Measurements from ENCODE around the gene FMN2.

Gene FMN2

DNA sequence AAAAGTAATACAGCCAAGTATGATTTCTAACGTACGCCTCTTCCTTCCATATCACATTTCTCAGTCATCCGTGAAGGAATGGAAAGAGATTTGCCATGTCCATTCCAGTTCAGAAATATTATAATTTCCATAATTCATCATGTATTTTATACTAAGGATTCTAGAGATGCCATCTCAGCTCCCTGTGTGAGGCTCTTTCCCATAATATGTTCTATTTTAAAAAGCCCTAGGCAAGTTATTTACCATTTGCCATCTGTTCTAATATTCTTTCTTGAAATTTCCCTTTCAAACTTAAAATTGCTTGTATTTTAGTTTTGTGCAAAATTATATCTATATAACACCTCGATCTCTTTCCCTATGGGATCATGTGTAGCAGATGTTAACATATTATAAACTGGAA is 106.7 kb downstream of the FMN2 start:
- no peak for DNase-seq (ENCODE audit: low read depth in 2 of 2)

- DNase-seq (ENCODE audit: low read depth in 2 of 2): no peak
These were observed 108.3 kb downstream of the FMN2 start for GRCh38 chr1:240199758-240200645.

GRCh38 chr1:240201931-240202330 is 110.2 kb downstream of the FMN2 start:
- DNase-seq (ENCODE audit: low read depth in 2 of 2): no peak

DNA sequence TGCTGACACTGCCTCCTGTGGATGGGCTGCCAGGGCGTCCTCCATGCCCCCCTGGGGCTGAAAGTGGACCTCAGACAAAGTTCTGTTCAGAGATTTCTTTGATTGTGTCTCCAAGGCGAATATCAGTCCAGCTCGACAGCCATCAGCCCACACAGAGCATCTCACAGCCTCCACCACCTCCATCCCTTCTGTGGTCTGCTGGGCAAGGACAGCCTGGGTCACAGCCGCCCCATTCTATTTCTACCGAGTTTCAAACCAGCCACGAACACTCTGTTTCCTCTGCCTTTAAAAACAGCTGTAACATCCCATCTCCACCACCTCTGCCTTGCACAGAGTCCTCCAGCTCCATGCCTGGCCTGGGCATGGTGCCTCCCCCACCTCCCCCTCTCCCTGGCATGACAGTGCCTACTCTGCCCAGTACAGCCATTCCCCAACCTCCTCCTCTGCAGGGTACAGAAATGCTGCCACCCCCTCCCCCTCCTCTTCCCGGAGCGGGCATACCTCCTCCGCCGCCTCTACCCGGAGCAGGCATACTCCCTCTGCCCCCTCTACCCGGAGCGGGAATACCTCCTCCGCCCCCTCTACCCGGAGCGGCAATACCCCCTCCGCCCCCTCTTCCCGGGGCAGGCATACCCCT is 115.5 kb downstream of the FMN2 start:
- no peak for DNase-seq (ENCODE audit: low read depth in 2 of 2)

DNA sequence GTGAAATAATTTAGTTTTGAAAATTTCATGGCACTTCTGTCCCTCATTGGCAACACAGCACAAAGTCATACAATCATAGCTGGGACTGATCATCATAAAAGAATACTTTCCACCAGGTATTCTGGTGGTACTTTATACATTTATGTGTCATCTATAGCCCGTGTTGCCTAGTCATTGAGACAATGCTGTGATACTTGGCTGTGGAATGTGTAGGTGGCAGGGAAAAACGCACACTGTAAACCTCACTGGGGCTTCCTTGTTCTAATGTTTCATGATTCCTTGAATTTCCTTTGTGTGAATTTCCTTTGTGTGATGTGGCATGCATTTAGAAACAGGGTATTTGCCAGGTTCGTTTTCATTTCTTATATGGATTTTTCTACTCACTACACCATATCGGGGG is 118.3 kb downstream of the FMN2 start:
- DNase-seq (ENCODE audit: low read depth in 2 of 2): no peak

DNA sequence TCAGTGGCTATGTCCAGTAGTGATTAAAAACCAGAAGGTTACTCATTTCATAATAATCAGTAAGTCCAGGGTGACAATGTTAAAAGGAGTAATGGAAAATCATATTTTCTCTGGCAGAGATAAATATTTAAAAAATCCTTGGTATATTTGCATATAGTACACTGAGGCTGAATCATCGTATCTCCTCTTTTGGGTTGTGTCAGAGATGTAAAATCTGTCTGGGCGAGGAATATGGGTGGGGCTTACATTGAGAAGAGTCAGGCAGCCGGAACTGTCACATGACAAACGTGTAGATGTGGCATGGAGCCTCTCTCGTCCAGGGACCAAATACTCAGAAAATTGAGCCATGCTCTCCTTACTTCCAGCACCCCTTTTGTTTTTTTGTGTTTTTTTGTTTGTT is 120.9 kb downstream of the FMN2 start:
- no peak for DNase-seq (ENCODE audit: low read depth in 2 of 2)

DNA sequence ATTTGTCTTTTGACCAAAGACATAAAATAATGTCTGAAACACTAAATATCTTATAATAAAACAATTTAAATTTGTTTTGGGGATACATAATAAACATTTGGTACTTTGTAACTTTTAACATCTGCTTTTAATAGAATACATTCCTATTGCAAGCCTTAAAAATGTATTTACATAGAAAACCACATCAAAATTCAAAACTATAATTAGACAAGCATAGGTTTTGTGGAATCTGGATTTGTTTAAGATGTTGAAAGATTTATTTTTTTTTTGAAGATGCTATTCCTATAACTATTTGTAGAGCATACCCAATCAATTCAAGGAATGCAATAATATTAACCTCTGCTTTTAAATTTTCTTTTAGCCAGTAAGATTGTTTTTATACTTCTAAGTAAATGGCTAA is 125.7 kb downstream of the FMN2 start:
- no peak for DNase-seq (ENCODE audit: low read depth in 2 of 2)

DNA sequence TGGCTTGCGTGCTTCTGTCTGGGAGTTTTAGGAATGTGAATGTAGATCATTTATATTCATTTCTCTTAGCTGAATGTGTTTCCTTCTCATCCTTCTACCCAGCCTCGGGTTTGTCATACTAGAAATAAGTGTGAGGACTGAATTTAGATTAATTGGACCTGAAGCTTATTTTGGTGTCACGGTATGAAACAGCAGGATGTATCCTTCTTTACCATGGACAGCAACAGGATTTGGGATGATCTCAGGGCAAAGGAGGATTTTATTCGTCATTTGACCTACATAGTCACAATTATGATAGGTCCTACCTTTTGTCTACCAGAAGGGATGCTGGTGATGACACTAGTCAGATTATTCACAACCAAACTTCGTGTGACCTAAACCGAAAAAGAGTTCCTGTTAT is 127.4 kb downstream of the FMN2 start:
- no peak for DNase-seq (ENCODE audit: low read depth in 2 of 2)

DNA sequence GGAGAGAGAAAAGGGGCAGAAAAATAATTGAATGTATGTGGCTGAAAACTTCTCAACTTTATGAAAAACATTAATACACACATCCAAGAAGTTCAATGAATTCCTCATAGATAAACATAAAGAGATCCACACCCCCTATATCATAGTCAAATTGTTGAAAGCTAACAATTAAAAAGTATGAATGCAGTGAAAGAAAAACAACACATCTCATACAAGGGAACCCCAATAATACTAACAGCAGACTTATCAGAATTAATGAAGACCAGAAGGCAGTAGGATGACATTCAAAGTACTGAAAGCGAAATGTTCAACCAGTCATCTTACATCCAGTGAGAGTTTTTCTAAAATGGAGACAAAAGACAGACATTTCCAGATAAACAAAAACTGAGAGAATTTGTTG is 134.4 kb downstream of the FMN2 start:
- DNase-seq (ENCODE audit: low read depth in 2 of 2): no peak

DNA sequence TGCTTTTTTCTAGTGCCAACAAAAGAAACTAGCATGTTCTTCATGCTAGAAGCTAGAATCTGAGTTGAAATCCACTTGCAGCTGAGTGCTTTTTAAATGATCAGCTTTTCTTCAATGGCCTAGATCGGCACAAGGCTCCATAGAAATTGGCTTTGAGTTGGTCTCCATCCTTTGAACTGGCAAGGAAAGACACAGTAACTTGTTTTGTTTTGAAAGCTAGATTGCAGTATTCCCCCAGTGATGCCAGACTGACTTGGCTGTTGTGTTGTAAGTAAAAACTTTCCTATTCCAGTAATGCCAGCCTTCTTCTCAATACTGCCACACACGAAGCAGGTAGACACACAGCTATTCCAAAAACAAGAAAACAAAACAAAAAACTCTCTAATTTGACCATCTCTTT is 139.1 kb downstream of the FMN2 start:
- no peak for DNase-seq (ENCODE audit: low read depth in 2 of 2)

GRCh38 chr1:240232530-240232929 is 140.8 kb downstream of the FMN2 start:
- no peak for DNase-seq (ENCODE audit: low read depth in 2 of 2)

GRCh38 chr1:240234485-240235210 is 143.0 kb downstream of the FMN2 start:
- DNase-seq (ENCODE audit: low read depth in 2 of 2): no peak

DNA sequence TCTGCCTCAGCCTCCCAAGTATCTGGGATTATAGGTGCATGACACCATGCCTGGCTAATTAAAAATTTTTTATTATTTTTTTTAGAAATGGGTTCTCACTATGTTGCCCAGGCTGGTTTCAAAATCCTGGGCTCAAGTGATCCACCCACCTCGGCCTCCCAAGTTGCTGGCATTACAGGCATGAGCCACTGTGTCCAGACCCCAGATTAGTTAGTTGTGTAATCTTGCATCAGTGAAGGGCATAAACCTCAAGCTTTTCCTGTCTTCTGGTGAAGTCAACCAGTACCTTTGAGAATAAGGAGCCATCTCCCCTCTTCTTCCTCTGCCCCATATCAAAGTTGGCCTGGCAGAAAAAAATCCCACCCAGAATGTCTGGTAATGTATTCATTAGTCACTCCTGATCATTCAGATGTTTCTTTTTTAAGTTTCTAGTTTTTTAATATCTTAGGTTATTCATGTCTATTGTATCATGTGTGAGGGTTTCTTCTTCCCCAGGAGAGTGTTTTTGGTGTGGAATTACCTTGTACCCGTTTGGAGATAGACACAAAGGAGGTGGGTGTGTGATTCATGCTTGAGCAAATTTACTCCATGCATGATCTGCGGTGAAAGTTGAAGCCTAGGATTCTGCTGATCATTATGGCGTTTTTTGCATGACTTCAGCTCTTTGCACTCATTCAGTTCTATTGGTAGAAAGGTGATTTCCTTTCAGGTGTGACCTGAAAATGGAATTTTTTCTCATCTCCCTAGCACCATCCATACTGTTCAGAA is 144.0 kb downstream of the FMN2 start:
- no peak for DNase-seq (ENCODE audit: low read depth in 2 of 2)

DNA sequence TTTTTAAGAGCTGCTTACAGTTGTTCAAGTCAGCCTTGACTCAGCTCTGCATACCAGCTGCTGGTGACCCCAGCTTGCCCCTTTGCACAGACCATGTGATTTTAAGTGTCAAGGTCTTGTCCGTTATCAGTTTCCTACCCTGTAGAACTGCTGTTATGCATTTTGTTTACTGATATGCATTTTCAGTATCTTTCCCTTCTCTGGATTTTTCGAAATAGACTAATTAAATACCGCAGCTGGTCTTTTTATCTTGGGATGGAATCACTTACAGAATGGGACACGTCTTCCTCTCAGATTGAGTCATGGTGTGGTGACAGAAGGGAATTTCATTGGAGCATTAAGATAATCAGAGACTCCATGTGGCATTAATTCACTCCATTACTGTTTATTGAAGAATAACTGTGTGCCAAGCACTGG is 145.6 kb downstream of the FMN2 start:
- DNase-seq (ENCODE audit: low read depth in 2 of 2): no peak

- DNase-seq (ENCODE audit: low read depth in 2 of 2): no peak
These were observed 147.6 kb downstream of the FMN2 start for GRCh38 chr1:240239309-240239708.

- no peak for DNase-seq (ENCODE audit: low read depth in 2 of 2)
These were observed 149.6 kb downstream of the FMN2 start for GRCh38 chr1:240241278-240241677.

GRCh38 chr1:240242601-240243144 is 151.0 kb downstream of the FMN2 start:
- DNase-seq (ENCODE audit: low read depth in 2 of 2): no peak

DNA sequence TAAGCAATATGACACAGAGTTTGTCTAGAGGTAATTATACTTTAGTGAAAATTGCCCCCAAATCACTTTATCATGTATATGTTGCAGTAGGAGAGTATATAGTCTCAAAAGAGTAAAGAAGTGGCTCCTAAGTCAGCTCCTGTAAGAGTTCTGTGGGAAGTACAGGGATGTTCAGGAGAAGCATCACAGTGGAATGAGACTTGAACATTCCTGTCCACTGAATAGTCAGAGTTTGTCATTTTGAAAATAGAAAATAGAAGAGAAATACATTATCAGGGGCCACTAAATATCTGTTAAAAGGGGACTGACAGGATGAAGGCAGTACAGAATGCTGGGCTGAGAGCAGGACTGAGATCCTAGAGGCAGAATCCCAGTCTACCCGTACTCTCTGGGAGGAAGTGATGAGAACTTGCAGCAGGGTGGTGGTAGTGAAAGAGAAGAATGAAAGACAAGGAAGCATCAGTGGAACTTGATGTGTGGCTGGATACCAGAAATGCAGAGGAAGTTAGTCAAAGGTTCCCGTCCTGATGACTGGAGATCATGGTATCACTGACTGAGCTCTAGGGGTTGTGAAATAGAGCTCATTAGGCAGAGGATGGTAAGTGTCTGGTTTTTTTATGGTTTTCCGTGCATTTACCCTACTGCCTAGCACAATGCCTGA is 153.4 kb downstream of the FMN2 start:
- DNase-seq (ENCODE audit: low read depth in 2 of 2): no peak

- no peak for DNase-seq (ENCODE audit: low read depth in 2 of 2)
These were observed 153.9 kb downstream of the FMN2 start for GRCh38 chr1:240245629-240246020.

DNA sequence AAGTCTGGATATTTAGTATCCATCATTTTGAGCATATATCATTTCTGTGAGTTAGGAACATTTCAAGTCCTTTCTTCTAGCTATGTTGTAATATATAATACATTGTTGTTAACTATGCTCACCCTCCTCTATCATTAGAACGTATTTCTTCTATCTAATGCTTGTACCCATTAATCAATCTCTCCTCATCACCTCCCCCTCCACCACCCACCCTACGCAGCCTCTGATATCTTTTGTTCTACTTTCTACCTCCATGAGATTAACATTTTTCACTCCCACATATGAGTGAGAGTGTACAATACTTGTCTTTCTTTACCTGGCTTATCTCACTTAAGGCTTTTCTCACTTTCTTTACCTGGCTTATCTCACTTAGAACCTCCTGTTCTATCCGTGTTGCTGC is 156.2 kb downstream of the FMN2 start:
- no peak for DNase-seq (ENCODE audit: low read depth in 2 of 2)

DNA sequence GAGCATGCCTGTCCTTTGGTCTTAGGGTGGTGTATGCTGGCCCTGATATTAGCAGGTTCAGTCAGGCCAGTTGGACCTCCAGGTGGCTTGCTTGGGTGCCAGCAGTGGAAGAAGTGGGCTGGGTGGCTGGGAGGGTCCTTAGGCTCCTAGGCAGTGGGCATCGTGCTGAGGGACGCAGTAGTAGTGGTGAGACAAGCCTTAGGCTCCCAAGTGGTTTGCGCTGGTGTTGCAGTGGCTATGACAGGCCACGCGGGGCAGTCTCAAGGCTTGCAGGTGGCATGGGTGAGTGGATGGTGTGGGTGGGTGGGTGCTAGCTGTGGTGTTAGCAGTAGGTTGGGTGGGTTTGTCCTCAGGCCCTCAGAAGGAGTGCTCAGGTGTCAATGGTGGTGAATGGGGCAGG is 162.3 kb downstream of the FMN2 start:
- no peak for DNase-seq (ENCODE audit: low read depth in 2 of 2)
